ENCODE results near the gene SGMS1.

DNA sequence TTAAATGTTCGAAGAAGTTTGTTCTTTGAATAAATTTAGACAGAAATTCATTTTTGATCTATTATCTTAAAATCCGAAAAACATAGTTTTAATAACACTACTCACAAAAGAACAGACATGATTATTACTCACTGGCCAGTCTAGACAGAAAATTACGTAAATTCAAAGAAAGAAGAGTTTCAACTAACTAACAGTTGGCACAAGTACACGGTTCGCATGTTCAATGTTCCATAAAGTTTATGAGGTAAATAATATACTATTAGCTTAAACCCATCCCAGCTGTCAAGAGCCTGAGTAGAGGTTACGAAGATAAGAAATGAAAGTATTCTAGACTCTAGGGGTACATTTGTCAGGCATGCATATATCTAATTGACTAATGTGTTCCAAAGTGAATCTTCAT lies 220.7 kb downstream of the SGMS1 start:
- TF ChIP-seq, protein P1, sequence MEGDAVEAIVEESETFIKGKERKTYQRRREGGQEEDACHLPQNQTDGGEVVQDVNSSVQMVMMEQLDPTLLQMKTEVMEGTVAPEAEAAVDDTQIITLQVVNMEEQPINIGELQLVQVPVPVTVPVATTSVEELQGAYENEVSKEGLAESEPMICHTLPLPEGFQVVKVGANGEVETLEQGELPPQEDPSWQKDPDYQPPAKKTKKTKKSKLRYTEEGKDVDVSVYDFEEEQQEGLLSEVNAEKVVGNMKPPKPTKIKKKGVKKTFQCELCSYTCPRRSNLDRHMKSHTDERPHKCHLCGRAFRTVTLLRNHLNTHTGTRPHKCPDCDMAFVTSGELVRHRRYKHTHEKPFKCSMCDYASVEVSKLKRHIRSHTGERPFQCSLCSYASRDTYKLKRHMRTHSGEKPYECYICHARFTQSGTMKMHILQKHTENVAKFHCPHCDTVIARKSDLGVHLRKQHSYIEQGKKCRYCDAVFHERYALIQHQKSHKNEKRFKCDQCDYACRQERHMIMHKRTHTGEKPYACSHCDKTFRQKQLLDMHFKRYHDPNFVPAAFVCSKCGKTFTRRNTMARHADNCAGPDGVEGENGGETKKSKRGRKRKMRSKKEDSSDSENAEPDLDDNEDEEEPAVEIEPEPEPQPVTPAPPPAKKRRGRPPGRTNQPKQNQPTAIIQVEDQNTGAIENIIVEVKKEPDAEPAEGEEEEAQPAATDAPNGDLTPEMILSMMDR (IDR thresholded peaks at IDR 0.05) = no peak
- no peak for TF ChIP-seq EZH2 (IDR thresholded peaks at IDR 0.05)
- TF ChIP-seq EZH2phosphoT487 (IDR thresholded peaks at IDR 0.05) = no peak

Measured in neural progenitor cell (in vitro differentiated cells).